ENCODE measurements around the gene WDR90. TPM values are rescaled to one million over a fixed set of nuclear protein-coding genes. Genes with fewer than 3 reads are reported as not detected.

WDR90 gene
- 42.2 TPM for polyA plus RNA-seq (ENCODE audit: insufficient read length)
- long read RNA-seq, donor 1, partial matches to known transcripts: 15 of 18 reads
- long read RNA-seq, donor 1, other reads (novel, unspliced or antisense): 0 of 18 reads
- long read RNA-seq, donor 2, partial matches to known transcripts: 25 of 26 reads
- long read RNA-seq, donor 2, other reads (novel, unspliced or antisense): 0 of 26 reads
- long read RNA-seq, donor 3, partial matches to known transcripts: 23 of 25 reads
- long read RNA-seq, donor 3, other reads (novel, unspliced or antisense): 0 of 25 reads
- long read RNA-seq, donor 4: 0 reads
- long read RNA-seq, donor 5, full-length matches to known transcripts: 2 of 35 reads
- long read RNA-seq, donor 5, partial matches to known transcripts: 33 of 35 reads
- long read RNA-seq, donor 5, other reads (novel, unspliced or antisense): 0 of 35 reads
- long read RNA-seq, donor 6, partial matches to known transcripts: 12 of 12 reads
- long read RNA-seq, donor 6, other reads (novel, unspliced or antisense): 0 of 12 reads
- long read RNA-seq, donor 7, partial matches to known transcripts: 23 of 25 reads
- long read RNA-seq, donor 7, other reads (novel, unspliced or antisense): 0 of 25 reads
- long read RNA-seq, donor 8, partial matches to known transcripts: 10 of 10 reads
- long read RNA-seq, donor 8, other reads (novel, unspliced or antisense): 0 of 10 reads

DNA sequence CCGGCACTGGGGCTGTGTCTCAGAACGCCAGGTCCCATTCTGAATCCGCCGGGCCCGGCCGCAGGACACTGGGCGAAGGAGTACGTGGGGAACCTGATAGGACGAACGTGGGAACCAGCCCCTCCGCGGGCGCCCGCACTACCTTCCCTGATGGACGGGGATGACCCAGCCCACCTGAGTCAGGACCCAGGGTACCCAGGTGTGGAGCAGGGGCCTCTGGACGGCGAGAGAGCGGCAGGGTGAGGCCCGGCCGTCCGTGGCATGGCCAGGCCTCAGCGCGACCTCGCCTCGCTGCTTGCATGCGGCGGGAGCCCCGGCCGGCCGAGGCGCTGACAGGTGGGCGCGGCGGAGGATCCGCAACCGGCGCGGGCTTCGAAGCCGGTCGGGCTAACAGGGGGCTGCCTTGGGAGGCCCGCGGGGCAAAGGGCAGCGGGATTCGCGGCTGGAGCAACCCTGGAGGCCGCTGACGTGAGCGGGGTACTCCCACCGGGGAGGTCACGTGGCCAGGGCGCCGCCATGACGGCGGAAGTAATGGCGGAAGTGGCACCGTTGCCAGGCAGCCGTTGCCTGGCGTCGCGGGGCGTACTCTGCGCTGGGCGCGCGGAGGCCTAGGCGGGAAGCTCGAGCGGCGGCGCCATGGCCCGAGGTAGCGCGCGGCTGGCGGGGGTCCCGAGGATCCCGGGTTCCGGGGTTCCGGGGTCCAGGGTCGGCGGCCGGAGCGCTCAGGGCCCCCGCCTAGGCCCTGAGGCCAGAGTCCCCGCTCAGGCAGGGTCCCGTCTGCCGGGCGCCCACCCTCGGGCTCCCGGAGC, at the start of gene WDR90:
Gene WDR90, plus strand, starts transcription at position 585 of the 809 bp plus-strand sequence. Its CDS starts 52 bp downstream, at position 637.
- peak; percentile 89 for DNase-seq

DNA sequence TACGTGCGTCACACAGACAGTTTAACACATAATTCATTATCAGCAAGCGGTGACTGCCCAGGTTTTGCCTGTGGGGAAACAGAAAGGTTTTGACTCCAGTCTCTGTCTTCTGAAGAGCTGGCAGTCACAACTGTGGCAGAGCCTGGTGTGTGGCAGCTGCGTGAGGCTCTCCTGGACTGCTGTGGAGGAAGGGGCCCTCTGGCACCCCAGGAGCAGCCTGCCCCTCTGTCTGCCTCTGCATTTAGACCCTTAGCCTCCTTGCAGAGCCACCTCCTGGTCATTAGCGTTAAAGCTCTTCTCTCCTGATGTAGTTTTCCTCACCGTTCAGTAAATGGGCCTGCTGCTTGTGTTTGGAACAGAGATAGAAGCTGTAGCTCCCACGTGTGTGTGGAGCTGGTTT, 48.4 kb upstream of the WDR90 start:
- DNase-seq: no peak

DNA sequence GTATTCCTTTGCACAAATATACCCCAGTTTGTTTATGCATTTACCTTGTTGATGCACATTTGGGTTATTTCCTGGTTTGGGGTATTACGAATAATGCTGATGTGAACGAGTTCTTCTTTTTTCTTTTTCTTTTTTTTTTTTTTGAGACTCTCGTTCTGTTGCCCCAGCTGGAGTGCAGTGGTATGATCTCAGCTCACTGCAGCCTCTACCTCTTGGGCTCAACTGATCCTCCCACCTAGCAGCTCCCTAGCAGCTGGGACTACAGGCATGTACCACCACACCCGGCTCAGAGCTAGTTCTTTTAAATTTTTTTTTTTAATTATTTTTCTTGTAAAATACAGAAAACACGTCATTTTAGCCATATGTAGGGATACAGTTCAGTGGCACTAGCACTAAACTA, 45.2 kb upstream of the WDR90 start:
- DNase-seq: no peak

DNA sequence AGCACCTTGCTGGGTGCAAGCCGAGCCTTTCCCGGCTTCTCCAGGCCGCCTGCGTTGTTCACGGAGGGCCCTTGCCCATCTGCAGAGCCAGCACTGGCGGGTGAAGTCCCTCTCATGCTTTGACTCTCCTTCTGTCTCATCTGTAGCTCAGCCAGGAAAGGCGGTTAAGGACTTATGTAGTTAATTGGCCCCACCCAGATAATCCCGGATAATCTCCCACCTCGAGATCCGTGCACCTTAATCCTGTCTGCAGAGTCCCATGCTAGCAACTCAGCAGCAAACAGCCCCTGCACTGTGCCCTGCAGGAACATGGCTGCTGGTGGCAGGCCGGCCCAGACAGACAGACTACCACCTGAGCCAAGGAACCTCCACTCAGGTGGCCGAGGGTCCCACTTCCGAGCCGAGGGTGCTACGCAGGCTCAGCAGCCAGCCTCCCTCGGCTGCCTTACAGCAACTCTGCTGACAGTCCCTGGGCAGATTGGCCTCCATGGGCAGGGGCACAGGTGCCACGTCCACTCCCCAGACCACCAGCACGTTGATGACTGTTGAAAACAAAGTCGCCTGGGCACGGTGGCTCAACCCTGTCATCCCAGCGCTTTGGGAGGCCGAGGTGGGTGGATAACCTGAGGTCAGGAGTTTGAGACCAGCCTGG, 42.4 kb upstream of the WDR90 start:
- DNase-seq: no peak

DNA sequence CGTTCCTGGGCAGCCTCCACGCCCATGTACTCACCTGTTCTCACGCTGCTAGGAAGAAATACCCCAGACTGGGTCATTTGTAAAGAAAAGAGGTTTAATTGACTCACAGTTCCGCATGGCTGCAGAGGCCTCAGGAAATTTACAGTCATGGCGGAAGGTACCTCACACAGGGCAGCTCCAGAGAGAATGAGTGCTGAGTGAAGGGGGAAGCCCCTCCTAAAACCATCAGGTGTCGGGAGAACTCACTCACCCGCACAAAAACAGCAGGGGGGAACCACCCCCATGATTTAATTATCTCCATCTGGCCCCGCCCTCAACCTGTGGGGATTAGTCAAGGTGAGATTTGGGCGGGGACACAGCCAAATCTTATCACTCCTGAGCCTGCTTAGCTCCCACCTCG, 41.1 kb upstream of the WDR90 start:
- DNase-seq: no peak

DNA sequence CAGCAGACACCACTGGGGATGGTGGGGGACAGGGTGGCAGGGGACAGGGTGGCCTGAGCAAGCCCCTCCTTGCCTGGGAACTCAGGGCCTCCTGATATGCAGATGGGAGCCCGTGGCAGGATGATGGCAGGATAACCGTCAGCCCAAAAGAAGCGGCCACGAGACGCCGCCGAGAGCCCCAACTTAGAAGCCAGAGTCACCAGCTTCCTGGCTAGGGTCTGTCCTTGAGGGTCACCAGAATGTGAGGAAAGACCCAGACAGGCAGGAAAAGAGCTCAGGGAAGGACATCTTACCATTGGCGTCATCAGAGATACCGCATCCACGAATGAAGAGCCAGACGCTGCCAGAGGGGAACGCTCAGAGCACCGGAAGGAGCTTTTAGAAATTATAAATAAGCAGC, 39.8 kb upstream of the WDR90 start:
- DNase-seq: no peak

DNA sequence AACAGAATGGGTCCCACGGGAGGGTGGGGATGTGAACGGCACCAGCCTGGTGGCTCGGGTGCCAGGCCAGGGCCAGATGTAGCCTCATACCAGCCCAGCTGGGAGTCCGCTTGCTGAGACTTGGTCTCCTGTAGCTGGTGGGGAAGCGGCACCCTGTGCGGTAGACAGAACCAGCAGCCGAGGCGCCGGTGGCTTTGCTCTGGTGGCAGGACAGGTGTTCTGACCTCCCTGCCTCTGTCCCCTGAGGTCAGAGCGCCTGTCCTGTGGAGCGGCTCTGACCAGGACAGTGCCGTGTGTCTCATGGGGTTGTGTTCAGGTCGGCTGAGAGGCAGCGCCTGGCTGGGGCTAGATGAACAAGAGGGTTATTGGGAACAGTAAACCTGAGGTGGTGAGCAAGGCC, 39.2 kb upstream of the WDR90 start:
- DNase-seq: no peak

DNA sequence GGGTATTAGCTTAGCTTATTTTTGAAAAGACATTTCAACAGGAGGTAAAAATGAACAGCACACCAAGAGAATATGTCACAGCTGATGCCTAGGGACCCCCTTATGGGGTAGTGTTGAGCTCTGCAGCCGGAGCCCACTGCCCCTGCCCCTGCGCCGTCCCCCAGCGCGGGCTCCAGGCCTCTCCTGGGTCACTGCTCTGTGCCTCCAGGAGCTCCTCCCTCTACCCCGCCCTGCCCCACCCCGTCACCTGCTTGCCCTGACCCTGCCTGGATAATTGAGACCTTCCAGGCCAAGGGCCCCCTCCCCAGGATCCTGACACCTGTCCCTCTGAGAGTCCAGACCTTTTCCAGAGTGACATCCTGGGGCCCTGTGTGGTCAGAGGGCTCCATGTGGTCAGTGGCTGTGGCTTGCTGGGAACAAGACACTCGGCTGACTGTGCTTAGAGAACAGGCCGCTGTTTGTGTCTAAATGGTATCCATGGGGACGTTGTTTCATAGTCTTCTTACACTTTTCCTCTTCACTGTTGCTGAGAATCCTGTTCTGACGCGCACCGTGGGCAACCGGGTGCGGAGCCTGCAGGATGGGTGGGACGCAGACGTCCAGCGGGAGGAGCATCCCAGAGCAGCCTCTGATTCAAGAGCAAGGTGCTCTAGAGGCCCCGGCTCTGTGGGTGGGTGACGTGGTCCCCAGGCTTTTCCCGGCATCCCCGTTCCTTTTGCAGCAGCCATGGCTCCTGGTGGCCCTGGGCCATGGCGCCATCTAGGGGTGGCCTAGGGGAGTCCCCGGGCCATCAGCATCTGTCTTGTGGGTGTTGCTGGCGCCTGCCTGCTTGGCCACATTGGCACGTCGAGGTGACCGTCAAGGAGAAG, 38.4 kb upstream of the WDR90 start:
- no peak for DNase-seq

DNA sequence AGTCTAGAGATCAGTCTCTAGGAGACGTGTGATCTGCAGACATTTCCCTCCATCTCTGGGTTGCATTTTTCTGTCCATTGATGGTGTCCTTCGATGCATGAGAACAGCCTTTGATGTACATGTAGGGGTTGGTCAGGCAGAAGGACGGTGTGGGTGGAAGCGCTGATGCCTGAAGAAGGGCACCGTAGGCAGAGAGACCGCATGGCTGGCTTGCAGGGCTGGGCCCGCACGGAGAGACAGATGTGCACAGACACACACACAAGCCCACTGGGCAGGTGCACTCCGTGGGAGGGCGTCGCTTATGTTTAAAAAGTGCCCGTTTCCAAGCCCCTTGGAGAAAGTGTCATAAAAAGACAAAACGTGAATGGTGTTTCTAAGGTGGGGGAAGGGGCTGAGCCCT, 34.0 kb upstream of the WDR90 start:
- no peak for DNase-seq

DNA sequence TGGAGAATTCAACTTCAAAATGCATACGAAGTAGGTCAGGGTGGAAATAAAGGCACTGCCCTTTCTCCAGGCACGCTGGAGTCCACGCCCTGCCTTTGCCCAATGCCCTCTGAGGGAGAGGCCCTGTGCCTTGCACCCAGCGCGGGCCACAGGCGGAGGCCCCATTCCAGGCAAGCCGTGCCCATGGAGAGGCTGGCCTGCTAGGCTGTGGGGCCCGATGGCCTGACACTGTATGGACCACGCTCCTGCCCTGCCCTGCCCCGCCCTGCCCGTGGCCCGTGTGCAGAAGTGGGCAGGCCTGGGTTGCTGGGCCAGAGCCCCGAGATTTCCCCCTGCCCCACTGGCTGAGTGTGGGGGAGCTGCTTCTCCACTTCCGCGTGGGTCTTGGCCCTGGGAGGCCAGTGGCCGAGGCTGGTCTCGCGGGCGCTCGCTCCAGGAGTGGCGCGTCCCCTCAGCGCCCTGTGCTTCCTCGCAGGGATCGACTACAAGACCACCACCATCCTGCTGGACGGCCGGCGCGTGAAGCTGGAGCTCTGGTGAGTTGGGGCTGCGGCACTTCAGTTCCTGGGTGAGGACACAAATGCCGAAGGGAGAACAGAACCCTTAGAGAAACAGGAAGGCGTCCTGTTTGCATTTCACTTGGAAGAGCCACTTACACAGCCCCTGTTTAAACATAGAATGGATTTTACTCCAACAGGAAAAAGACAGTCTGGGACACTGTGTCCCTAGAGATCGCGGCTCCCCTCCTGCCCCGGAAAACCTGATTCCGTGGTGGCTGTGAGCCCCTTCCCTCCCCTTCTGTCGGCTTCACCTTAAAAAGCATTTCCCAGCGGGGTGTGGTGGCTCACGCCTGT, 32.2 kb upstream of the WDR90 start:
- no peak for DNase-seq

DNA sequence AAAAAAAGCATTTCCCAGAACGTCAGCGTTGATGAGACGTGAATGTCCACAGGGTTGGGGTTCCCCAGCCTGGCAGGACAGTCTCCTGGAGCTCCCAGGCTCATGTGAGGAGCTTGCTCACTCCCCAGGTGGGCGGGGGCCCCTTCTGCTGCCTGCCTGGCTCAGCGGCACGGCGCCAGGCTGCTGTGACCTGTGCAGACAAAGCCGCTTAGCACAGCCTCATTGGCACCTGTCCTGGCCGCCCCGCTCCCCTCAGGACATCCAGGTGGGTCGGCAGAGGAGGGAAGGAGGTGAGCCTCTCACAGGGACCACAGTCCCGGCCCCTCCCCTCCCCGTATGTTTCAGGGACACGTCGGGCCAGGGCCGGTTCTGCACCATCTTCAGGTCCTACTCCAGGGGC, 31.3 kb upstream of the WDR90 start:
- no peak for DNase-seq

DNA sequence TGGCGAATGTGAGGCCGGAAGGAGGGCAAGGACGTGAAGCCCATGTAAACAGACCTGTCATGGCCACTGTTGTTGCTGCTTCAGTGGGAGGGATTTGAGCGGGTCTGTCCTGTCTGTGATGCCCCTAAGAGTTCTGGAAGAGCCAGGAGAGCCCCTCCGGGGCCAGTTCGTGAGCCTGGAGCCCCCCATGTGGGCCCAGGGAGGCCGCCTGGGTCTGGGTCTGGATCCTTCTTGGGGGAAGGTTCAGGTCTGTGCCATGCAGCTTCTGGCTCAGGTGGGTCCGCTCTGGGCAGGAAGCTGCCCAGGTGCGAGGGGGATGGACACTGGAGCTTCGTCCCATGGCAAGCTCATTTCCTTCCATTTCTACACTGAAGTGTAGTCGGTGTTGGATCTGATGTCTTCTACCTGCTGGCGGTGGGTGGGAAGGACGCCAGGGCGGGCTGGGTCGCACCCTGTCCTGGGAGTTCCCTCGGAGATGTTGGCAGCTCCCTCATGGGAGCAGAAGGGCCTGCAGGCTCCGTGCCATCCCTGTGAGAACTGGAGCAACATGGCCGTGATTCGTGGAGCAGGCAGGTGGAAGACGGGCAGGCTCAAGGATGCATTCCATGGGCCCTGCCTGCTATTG, 29.6 kb upstream of the WDR90 start:
- no peak for DNase-seq

DNA sequence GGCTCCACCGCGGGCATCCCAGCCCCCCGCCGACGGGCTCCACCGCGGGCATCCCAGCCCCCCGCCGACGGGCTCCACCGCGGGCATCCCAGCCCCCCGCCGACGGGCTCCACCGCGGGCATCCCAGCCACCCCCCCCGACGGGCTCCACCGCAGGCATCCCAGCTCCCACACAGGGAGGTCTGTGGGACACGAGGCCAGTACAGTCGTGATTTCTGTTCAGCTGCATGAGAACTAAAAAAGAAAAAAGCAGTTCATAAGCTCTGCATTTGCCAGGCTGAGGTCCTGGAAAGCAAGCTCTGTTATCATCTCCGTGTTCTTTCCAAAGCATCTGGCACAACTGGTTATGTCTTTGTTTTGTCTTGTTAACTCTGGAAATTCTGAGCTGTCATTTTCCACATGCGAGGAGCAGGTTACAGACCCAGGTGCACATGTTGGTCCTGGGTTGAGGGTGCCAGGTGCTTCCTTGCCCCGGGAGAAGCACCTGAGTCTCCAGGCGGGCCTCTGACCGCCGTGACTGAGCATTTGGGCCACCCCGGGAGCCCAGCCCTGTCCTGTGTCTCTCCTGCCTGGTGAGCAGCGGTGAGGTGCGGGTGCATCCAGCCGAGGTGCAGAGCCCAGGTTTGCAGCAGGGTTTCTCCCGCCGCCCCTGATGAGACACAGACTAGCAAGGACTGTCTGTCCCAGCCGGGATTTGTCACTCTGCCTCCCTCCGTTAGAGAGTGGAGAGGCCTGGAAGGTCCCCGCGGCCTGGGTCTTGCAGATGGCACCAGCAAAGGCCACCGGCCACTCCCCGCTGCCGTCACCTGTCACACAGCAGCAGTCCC, 28.3 kb upstream of the WDR90 start:
- no peak for DNase-seq

DNA sequence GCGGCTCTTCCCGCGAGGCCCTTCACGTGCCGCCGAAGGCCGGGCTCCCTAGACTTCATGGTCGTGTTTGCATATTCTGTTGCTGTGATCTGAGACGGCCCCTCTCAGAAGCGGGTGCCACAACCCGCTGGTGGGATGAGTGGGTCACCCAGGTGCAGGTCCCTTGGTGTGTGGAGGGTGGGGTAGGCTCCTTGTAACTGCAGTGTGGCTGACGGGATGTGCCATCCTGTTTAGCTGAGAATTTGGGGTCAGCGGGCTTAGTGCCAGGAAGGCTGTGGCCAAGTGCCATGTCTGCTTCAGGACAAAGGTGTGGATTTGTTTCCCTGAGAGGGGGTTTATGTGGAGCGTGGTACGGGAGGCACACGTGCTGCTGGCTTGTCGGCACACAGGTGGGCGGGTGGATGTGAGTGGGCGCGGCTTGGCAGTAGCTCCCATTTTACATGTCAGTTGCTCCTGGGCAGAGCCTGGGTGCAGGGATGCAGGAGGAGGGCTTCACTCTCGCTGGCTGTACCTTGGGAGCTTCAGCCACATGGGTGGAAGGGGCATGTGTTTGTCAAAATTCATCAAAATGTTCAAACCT, 27.5 kb upstream of the WDR90 start:
- no peak for DNase-seq

DNA sequence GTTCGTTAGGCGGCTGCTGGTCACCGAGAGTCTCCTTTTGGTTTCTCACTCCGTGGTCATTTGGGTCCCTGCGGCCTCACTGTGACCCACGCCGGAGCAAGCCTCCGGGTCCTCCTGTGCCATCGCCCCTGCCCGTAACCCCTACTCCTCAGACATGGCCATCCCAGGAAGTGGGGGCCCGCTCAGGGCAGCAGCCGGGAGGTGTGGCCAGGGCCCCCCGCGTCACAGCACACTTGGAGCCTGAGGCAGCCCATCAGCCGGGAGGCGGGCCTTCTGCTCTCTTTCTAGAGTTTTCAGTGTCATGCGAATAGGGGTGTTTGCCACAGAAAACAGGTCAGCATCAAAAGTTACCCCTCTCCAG, 26.3 kb upstream of the WDR90 start:
- DNase-seq: no peak

DNA sequence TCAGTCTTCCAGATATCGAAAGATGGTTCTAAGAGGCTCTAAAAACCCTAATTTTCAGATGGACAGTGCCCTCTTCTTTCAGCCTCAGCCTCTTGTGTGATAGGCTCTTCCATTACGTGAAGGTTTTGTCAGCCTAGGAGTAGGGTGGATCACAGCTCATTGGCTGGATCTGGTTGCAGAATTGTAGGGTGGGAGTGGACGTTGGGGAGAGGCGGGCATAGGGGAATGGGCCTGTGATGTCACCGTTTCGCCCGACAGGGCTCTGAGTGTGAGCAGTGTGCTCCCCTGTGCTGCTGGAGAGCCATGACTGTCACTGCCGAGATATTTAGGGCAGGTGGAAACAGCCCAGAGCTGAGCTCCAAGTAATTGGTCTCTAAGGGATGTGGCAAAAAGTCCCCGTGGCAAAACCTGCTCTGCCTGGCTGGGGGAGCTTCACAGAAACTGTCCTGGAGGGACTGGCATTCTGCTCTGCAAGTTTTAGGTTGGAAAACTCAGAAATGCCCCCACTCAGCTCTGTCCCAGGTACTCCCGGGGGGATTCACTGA, 24.6 kb upstream of the WDR90 start:
- DNase-seq: no peak

DNA sequence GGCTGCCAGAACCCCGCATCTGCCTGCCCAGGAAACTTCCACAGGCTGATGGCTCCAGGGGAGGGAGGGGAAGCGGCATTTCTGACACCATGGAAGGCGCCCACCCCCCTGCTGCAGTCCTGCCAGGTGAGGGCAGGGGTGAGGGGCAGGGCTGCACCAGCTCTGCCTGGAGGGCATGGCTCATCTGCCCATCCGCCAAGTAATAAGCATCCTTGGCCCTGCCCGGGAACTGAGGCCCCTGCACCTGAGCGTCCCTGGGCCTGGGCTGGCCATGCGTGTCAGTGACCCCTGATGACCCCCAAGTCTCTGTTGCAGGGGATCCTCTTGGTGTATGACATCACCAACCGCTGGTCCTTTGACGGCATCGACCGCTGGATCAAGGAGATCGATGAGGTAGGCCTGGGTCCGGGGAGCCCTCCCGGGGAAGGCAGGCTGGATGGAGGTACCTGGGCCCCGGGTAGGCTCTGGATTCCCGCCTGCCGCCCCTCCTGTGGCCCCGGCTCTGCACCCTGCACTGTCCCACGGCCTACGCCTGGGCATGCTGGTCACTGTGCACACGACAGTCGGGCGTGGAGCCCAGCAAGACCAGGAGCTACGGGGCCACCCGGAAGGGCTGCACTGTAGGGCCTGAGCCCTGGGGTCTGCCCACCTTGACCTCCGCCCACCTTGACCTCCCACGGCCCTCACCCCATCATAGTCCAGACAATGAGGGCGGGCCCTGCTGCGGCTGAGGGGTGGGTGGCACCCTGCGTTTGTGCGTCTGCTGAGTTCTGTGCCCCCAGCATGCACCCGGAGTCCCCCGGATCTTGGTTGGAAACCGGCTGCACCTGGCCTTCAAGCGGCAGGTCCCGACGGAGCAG, 23.8 kb upstream of the WDR90 start:
- no peak for DNase-seq
